Epithelial cell of esophagus (primary cell): ENCODE results near the gene KREMEN1.
"Not testable (repeated sequence)": the region's sequence is repeated elsewhere in the genome, so short reads cannot be mapped to it uniquely, and the experiment has no call there.

Experiments
- DNase-seq: peaks from one replicate; pipeline ENCODE4 v3.0.0; 2010; ENCODE audit warnings: low read depth
- H3K4me3 ChIP-seq: 2 replicates; pipeline ENCODE4 v1.5.1; 2011; ENCODE audit warnings: mild to moderate bottlenecking, low read length, control low read depth
- CTCF ChIP-seq: IDR thresholded peaks from 2 replicates; pipeline ENCODE4 v1.5.1; 2011; ENCODE audit warnings: low read depth, mild to moderate bottlenecking, low read length, control low read depth, inconsistent platforms; ENCODE audit not compliant: insufficient read depth; ENCODE audit errors: missing control alignments

The KREMEN1 gene

GRCh38 chr22:29115682-29116288 is 43.0 kb downstream of the KREMEN1 start:
- no peak for TF ChIP-seq CTCF
- H3K4me3 ChIP-seq = no peak overlapping the region
- DNase-seq = no peak

- TF ChIP-seq CTCF = no peak
- H3K4me3 ChIP-seq = no peak overlapping the region
- no peak for DNase-seq
These were observed 43.7 kb downstream of the KREMEN1 start for GRCh38 chr22:29116397-29117123.

GRCh38 chr22:29117799-29118477 is 45.1 kb downstream of the KREMEN1 start:
- H3K4me3 ChIP-seq = no peak overlapping the region
- peak; percentile 80 for DNase-seq
- TF ChIP-seq CTCF = no peak

GRCh38 chr22:29120098-29120912 is 47.5 kb downstream of the KREMEN1 start:
- not testable (repeated sequence) for H3K4me3 ChIP-seq, DNase-seq

- no peak for TF ChIP-seq CTCF
- peak; percentile 57 for DNase-seq
- no peak overlapping the region for H3K4me3 ChIP-seq
These were observed 48.3 kb downstream of the KREMEN1 start for GRCh38 chr22:29121124-29121523.

- TF ChIP-seq CTCF = no peak
- DNase-seq = no peak
- H3K4me3 ChIP-seq = no peak overlapping the region
These were observed 49.2 kb downstream of the KREMEN1 start for GRCh38 chr22:29122041-29122440.
